Activated CD4-positive, CD25-positive, alpha-beta regulatory T cell (primary cell): ENCODE data around the gene ADGRV1.
"Not testable (repeated sequence)": the region's sequence is repeated elsewhere in the genome, so short reads cannot be mapped to it uniquely, and the experiment has no call there.

ENCODE experiments used
- DNase-seq, 4 experiments: peaks; one replicate each; lab custom pipeline; 2025; lab: John Stamatoyannopoulos, UW

ADGRV1 gene

GRCh38 chr5:90655423-90655822 is 96.8 kb downstream of the ADGRV1 start:
- DNase-seq: no peak

GRCh38 chr5:90657030-90657429 is 98.4 kb downstream of the ADGRV1 start:
- no peak for DNase-seq

- no peak for DNase-seq
Observed at GRCh38 chr5:90657788-90658187, 99.2 kb downstream of the ADGRV1 start.

- no peak for DNase-seq
Observed at GRCh38 chr5:90658620-90659019, 100.0 kb downstream of the ADGRV1 start.

- DNase-seq: not testable (repeated sequence)
Observed at GRCh38 chr5:90668079-90668565, 109.5 kb downstream of the ADGRV1 start.

GRCh38 chr5:90675222-90675621 is 116.6 kb downstream of the ADGRV1 start:
- no peak for DNase-seq

- DNase-seq: no peak
Observed at GRCh38 chr5:90680921-90681563, 122.4 kb downstream of the ADGRV1 start.

GRCh38 chr5:90682278-90682677 is 123.7 kb downstream of the ADGRV1 start:
- DNase-seq: no peak

- DNase-seq: no peak
Observed at GRCh38 chr5:90685425-90686022, 126.9 kb downstream of the ADGRV1 start.

- DNase-seq: not testable (repeated sequence)
Observed at GRCh38 chr5:90686363-90686762, 127.8 kb downstream of the ADGRV1 start.

- not testable (repeated sequence) for DNase-seq
Observed at GRCh38 chr5:90687458-90687857, 128.9 kb downstream of the ADGRV1 start.

- no peak for DNase-seq
Observed at GRCh38 chr5:90689064-90689463, 130.5 kb downstream of the ADGRV1 start.

GRCh38 chr5:90690307-90690706 is 131.7 kb downstream of the ADGRV1 start:
- no peak for DNase-seq

GRCh38 chr5:90691533-90691932 is 132.9 kb downstream of the ADGRV1 start:
- no peak for DNase-seq

GRCh38 chr5:90696153-90696552 is 137.6 kb downstream of the ADGRV1 start:
- DNase-seq: no peak

- DNase-seq: no peak
Observed at GRCh38 chr5:90700299-90700698, 141.7 kb downstream of the ADGRV1 start.

GRCh38 chr5:90703932-90704331 is 145.3 kb downstream of the ADGRV1 start:
- no peak for DNase-seq

- no peak for DNase-seq
Observed at GRCh38 chr5:90707698-90708097, 149.1 kb downstream of the ADGRV1 start.

- DNase-seq: no peak
Observed at GRCh38 chr5:90709323-90710155, 150.9 kb downstream of the ADGRV1 start.

GRCh38 chr5:90718387-90718786 is 159.8 kb downstream of the ADGRV1 start:
- DNase-seq: no peak

GRCh38 chr5:90739567-90739966 is 181.0 kb downstream of the ADGRV1 start:
- no peak for DNase-seq

- no peak for DNase-seq
Observed at GRCh38 chr5:90740244-90740799, 181.7 kb downstream of the ADGRV1 start.
